ENCODE data around the gene KDM5A.

DNA sequence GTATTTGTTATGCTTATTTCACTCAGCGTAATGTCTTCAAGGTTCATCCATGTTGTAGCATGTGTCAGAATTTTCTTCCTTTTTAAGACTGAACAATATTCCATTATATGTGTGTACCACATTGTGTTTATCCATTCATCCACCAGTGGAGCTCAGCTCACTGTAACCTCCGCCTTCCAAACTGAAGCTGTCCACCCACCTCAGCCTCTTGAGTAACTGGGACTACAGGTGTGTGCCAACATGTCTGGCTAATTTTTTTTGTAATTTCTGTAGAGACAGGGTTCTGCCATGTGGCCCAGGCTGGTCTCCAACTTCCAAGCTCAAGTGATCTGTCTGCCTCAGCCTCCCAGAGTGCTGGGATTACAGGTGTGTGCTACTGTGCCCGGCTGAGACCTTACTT lies 33.4 kb upstream of the KDM5A start:
- TF ChIP-seq, protein P1, sequence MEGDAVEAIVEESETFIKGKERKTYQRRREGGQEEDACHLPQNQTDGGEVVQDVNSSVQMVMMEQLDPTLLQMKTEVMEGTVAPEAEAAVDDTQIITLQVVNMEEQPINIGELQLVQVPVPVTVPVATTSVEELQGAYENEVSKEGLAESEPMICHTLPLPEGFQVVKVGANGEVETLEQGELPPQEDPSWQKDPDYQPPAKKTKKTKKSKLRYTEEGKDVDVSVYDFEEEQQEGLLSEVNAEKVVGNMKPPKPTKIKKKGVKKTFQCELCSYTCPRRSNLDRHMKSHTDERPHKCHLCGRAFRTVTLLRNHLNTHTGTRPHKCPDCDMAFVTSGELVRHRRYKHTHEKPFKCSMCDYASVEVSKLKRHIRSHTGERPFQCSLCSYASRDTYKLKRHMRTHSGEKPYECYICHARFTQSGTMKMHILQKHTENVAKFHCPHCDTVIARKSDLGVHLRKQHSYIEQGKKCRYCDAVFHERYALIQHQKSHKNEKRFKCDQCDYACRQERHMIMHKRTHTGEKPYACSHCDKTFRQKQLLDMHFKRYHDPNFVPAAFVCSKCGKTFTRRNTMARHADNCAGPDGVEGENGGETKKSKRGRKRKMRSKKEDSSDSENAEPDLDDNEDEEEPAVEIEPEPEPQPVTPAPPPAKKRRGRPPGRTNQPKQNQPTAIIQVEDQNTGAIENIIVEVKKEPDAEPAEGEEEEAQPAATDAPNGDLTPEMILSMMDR (optimal IDR thresholded peaks at IDR 0.05 in 1 of 3, IDR thresholded peaks at IDR 0.05 in 1 of 3, conservative IDR thresholded peaks at IDR 0.05 in 1 of 3; ENCODE audit: extremely low read depth in 1 of 3, insufficient read depth in 2 of 3, low read length in 3 of 3) = no peak
- TF ChIP-seq EZH2 (IDR thresholded peaks at IDR 0.05; ENCODE audit: low read length) = no peak

Measured in keratinocyte (primary cell).